Activated T-cell treated with anti-CD3 and anti-CD28 coated beads, Interleukin-2, amount 50 U/mL, for 72 hours (primary cell): Measurements from ENCODE around the gene PITPNM2. TPM values are rescaled to one million over a fixed set of nuclear protein-coding genes. Genes with fewer than 3 reads are reported as not detected.

ENCODE experiments used
- ATAC-seq, 2 donors: fragments of 150-1000 bp; cut with Tn5 transposase; replicated peaks in 1 of 2; 2 replicates each; pipeline ENCODE4 v1.10.0; 2021; ENCODE audit warnings: moderate library complexity in 2 of 2, mild to moderate bottlenecking in 1 of 2
- DNase-seq, 2 donors: peaks; one replicate each; pipeline ENCODE4 v3.0.0; 2021 to 2022; ENCODE audit warnings: mixed read lengths in 1 of 2
- H3K27ac Mint-ChIP-seq: one replicate; pipeline ENCODE4 v1.8.0; 2022; ENCODE audit warnings: mild to moderate bottlenecking, moderate library complexity, mixed read lengths
- H3K27me3 Mint-ChIP-seq: one replicate; pipeline ENCODE4 v1.8.0; 2022; ENCODE audit warnings: low read depth, mixed read lengths
- H3K36me3 Mint-ChIP-seq, 2 donors: one replicate each; pipeline ENCODE4 v1.8.0; 2022; ENCODE audit warnings: mixed read lengths in 2 of 2, mild to moderate bottlenecking in 1 of 2; ENCODE audit not compliant: insufficient read depth in 2 of 2
- H3K4me1 Mint-ChIP-seq: one replicate; pipeline ENCODE4 v1.8.0; 2022; ENCODE audit warnings: low read depth, mixed read lengths
- H3K4me3 Mint-ChIP-seq, 2 donors: one replicate each; pipeline ENCODE4 v1.8.0; 2022; ENCODE audit warnings: mild to moderate bottlenecking in 2 of 2, mixed read lengths in 2 of 2, moderate library complexity in 2 of 2
- H3K9me3 Mint-ChIP-seq, 2 donors: one replicate each; pipeline ENCODE4 v1.8.0; 2022; ENCODE audit warnings: mixed read lengths in 2 of 2
- total RNA-seq, 2 donors: library from RNA; stranded (reverse); gene quantifications; one replicate each; pipeline ENCODE4 v1.2.3, GENCODE V29; 2022

The PITPNM2 gene
- 10 to 100 TPM; 14.1 to 18.1 TPM for total RNA-seq

DNA sequence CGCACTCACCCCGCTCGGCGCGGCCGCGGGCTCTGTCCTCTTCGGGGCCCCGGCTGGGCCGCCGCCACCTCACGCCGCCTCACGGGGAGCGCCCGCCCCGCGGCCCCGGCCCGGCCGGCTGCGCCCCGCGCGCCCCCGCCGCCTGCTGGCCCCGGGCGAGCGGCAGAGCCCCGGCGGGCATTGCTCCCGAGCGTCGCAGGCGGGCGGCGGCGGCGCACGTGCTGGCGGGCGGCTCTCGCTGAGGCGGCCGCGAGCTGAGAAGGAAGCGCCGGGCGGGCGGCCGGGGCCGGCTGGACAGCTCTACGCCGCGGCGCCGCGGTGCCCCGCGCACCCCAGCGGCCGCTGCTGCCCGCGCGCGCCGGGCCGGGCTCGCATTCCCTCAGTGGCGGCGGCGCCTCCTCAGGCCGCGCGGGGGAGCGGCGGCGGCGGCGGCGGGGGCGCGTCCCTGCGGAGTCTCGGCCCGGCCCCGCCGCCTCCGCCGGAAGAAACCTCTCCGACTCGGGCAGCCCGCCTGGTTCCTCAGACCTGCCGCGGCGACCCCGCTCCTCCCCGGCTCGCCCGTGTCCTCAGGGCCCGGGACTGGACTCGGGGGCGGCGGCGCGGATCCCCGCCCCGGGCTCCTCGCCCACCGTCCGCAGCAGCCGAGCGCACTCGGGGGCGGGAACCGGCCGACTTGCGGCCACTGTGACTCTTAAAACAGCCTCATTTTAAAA lies at the start of gene PITPNM2:
TSS of gene PITPNM2 (minus strand) at position 347 of the 713 bp plus-strand sequence. CDS start 116,500 bp downstream, outside the sequence.
- ATAC-seq: peak; percentile 85 to 90
- no peaks in the 10 kb centered on the region for H3K27me3 Mint-ChIP-seq
- peak; percentile 74 to 75 for DNase-seq
- H3K9me3 Mint-ChIP-seq: no peaks in the 10 kb centered on the region
- peaks cover 28% of the 10 kb centered on the region for H3K4me1 Mint-ChIP-seq
- H3K4me3 Mint-ChIP-seq: peak within 1 kb of the TSS; percentile 81 to 82
- H3K36me3 Mint-ChIP-seq: peaks cover 0 to 5% of the 10 kb centered on the region in 2 donors
- peak within 1 kb of the TSS; percentile 68 for H3K27ac Mint-ChIP-seq

- Mint-ChIP-seq H3K27me3 (no peaks in the 10 kb centered on the region), H3K27ac (peak overlapping the region; percentile 94), H3K4me3 (peak overlapping the region in 1 of 2 donors; percentile 51), H3K36me3 (peaks cover 13 to 50% of the 10 kb centered on the region in 2 donors), H3K9me3 (no peaks in the 10 kb centered on the region), H3K4me1 (peaks cover 20% of the 10 kb centered on the region)
- peak; percentile 71 to 81 for ATAC-seq
- peak; percentile 11 to 13 for DNase-seq
These were observed 49.5 kb upstream of the PITPNM2 start for GRCh38 chr12:123200414-123200813.

GRCh38 chr12:123199936-123200335 lies 49.0 kb upstream of the PITPNM2 start:
- H3K36me3 Mint-ChIP-seq: peaks cover 12 to 48% of the 10 kb centered on the region in 2 donors
- DNase-seq (no peak), ATAC-seq (no peak)
- peak overlapping the region; percentile 94 for H3K27ac Mint-ChIP-seq
- no peaks in the 10 kb centered on the region for H3K9me3 Mint-ChIP-seq
- peak overlapping the region in 1 of 2 donors; percentile 51 for H3K4me3 Mint-ChIP-seq
- no peaks in the 10 kb centered on the region for H3K27me3 Mint-ChIP-seq
- peaks cover 20% of the 10 kb centered on the region for H3K4me1 Mint-ChIP-seq

DNA sequence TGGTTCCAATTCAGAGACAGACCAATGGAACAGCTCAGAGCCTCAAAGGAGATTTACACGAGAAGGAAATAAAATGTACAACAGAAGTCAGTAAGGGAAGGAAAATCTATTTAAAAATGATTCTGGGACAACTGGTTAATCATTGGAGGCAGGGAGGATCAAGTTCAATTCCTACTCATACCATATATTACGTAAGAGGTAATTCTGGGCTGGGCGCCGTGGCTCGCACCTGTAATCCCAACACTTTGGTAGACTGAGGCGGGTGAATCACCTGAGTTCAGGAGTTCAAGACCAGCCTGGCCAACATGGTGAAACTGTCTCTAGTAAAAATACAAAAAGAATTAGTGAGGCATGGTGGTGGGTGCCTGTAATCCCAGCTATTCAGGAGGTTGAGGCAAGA lies 36.7 kb upstream of the PITPNM2 start:
- H3K4me3 Mint-ChIP-seq: no peak overlapping the region
- no peak overlapping the region for H3K27ac Mint-ChIP-seq
- H3K36me3 Mint-ChIP-seq: peaks cover 7 to 34% of the 10 kb centered on the region in 2 donors

DNA sequence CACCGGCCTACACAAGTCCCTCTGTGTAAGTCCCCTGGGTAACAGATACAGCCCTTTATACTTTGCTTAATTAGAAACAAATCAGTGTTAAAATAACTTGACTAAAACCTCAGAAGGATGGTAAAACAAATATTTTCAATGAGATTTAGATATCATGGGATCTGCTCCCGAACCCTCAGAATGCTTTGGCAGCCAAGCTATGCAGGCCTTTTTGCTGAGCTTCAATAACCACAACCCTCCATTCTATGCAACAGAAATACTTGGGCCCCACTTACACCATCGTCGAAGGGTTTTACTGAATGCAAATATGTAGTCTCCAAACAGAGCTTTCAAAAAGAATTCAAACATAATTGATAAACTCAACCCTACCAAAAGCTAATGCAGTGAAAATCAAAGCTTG lies 29.3 kb upstream of the PITPNM2 start:
- no peak for DNase-seq
- H3K27ac Mint-ChIP-seq: no peak overlapping the region
- ATAC-seq: no peak
- peaks cover 2 to 21% of the 10 kb centered on the region in 2 donors for H3K36me3 Mint-ChIP-seq
- no peaks in the 10 kb centered on the region for H3K4me1 Mint-ChIP-seq
- H3K4me3 Mint-ChIP-seq: no peak overlapping the region
- H3K27me3 Mint-ChIP-seq: no peaks in the 10 kb centered on the region
- H3K9me3 Mint-ChIP-seq: no peaks in the 10 kb centered on the region

More for the DNA sequence above, 36.7 kb upstream of the PITPNM2 start:
- H3K4me1 Mint-ChIP-seq: no peaks in the 10 kb centered on the region
- H3K9me3 Mint-ChIP-seq: no peaks in the 10 kb centered on the region
- ATAC-seq (no peak), DNase-seq (no peak)
- H3K27me3 Mint-ChIP-seq: no peaks in the 10 kb centered on the region

DNA sequence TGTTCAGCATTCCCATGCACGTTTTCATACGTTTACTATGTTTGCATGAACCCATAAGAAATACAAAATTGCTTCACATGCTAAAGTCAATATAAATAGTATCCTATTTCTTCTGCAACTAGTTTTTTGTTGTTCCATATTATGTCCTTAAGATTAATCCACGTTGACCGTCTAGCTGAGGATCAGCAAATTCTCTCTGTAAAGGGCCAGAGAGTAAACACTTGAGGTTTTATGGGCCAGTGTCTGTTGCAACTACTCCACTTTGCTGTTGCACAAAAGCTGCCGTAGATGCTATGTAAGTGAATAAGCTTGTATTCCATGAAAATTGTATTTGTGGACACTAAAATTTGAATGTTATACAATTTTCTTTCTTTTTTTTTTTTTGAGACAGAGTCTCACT lies 21.1 kb upstream of the PITPNM2 start:
- no peaks in the 10 kb centered on the region for H3K9me3 Mint-ChIP-seq
- H3K27ac Mint-ChIP-seq: no peak overlapping the region
- H3K4me3 Mint-ChIP-seq: no peak overlapping the region

DNA sequence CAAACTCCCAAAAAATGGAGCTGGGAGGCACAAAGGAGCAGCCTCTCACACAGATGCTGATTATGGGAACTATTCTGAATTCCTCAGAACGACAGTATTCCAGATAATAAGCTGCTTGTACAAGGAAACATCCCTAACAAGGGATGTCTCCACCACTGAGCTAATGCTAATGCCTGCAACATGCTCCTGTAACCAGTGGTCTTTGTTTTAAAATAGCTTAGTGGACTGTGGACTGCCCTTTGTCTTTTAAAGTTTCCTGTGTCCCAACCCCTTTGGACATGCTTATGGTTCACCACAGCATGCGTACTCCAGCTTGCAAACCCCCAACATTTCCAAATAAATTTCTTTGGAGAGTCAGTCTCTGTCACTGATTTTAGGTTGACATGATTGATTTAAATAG lies 16.4 kb upstream of the PITPNM2 start:
- ATAC-seq (no peak), DNase-seq (no peak)
- Mint-ChIP-seq H3K9me3 (no peaks in the 10 kb centered on the region), H3K27ac (no peak overlapping the region), H3K36me3 (peaks cover 3 to 14% of the 10 kb centered on the region in 2 donors), H3K4me1 (peaks cover 15% of the 10 kb centered on the region), H3K27me3 (no peaks in the 10 kb centered on the region), H3K4me3 (no peak overlapping the region)

More for the DNA sequence above, 21.1 kb upstream of the PITPNM2 start:
- no peaks in the 10 kb centered on the region for H3K27me3 Mint-ChIP-seq
- ATAC-seq: no peak
- DNase-seq: no peak
- peaks cover 3 to 18% of the 10 kb centered on the region in 2 donors for H3K36me3 Mint-ChIP-seq
- peaks cover 15% of the 10 kb centered on the region for H3K4me1 Mint-ChIP-seq

DNA sequence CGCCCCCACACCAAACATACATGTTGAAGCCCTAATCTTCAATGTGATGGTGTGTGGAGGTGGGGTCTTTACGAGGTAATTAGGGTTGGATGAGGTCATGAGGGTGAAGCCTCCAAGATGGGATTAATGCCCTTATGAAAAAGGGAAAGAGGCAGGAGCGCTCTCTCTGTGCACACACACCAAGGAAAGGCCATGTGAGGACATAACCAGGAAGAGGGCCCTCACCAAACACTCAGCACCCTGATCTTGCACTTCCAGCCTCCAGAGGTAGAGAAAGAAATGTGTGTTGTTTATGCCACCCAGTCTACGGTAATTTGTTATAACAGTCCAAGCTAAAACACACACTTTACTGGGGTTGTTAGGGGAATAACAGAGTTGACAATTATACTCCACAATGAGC lies 14.6 kb upstream of the PITPNM2 start:
- no peak for ATAC-seq
- Mint-ChIP-seq H3K27me3 (no peaks in the 10 kb centered on the region), H3K4me1 (peaks cover 15% of the 10 kb centered on the region), H3K27ac (no peak overlapping the region), H3K9me3 (no peaks in the 10 kb centered on the region), H3K36me3 (peaks cover 3 to 9% of the 10 kb centered on the region in 2 donors), H3K4me3 (no peak overlapping the region)
- DNase-seq: no peak

DNA sequence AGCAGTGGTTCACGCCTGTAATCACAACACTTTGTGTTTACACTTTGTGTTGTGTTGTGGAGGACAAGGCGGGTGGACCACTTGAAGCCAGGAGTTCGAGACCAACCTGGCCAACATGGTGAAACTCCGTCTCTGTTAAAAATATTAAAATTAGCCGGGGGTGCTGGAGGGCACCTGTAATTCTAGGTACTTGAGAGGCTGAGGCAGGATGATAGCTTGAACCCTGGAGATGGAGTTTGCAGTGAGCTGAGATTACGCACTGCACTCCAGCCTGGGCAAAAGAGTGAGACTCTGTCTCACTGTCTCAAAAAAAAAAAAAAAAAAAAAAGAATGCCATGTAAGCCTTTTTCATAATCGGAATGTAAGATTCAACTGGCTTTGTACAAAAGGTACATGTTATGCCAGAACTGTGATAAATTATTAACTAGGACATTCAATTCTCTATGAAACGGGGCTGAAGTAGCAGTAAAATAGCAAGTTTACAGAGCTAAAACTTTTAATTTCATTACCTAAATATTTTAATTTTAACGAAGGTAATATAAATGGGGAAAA lies 13.9 kb upstream of the PITPNM2 start:
- no peak for DNase-seq
- no peaks in the 10 kb centered on the region for H3K27me3 Mint-ChIP-seq
- peaks cover 15% of the 10 kb centered on the region for H3K4me1 Mint-ChIP-seq
- no peak overlapping the region for H3K27ac Mint-ChIP-seq
- ATAC-seq: no peak
- no peak overlapping the region for H3K4me3 Mint-ChIP-seq
- peaks cover 3 to 6% of the 10 kb centered on the region in 2 donors for H3K36me3 Mint-ChIP-seq
- no peaks in the 10 kb centered on the region for H3K9me3 Mint-ChIP-seq

- Mint-ChIP-seq H3K27ac (peak overlapping the region; percentile 19), H3K9me3 (no peaks in the 10 kb centered on the region), H3K36me3 (peaks cover 3 to 6% of the 10 kb centered on the region in 2 donors), H3K4me3 (peak overlapping the region in 1 of 2 donors; percentile 7), H3K4me1 (peaks cover 15% of the 10 kb centered on the region), H3K27me3 (no peaks in the 10 kb centered on the region)
- peak in 1 of 2 donors; percentile 33 for ATAC-seq
- DNase-seq: no peak
These were observed 13.3 kb upstream of the PITPNM2 start for GRCh38 chr12:123164222-123164621.

GRCh38 chr12:123163227-123163626 lies 12.3 kb upstream of the PITPNM2 start:
- Mint-ChIP-seq H3K27me3 (no peaks in the 10 kb centered on the region), H3K36me3 (peaks cover 3 to 6% of the 10 kb centered on the region in 2 donors), H3K4me3 (no peak overlapping the region), H3K4me1 (peaks cover 7% of the 10 kb centered on the region), H3K9me3 (no peaks in the 10 kb centered on the region), H3K27ac (peak overlapping the region; percentile 18)
- ATAC-seq (no peak), DNase-seq (no peak)

DNA sequence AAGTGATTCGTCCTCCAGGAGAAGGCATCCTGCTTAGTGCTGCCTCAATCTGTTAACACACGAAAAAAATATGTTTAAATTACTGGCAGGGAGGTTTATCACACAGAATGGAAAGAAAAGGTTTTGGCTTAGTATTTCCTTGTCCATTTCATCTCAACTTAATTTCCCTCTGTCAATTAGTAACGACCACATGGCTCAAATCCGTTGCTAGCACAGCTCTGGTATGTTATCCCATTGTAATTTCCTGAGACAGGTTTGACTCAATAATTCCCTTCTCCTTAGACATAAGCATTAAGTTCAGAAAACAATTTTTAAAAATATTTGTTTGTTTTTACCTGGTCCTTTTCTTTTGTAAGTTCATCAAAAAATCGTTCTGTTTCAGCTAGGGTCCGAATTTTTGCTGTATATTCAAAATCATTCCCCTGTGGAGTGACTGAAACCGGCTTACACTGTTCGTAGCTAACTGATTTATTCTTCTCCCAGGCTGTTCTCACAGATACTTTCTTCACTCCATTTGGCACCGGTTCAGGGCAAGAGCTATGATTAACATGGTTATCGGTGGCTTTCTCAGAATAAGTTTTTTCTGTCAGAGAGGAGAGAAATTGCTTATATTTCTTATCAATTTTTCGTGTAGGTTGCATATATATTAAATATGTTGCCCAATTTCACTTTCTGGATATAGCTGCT lies 10.1 kb upstream of the PITPNM2 start:
- H3K27me3 Mint-ChIP-seq: no peaks in the 10 kb centered on the region
- no peak overlapping the region for H3K27ac Mint-ChIP-seq
- peaks cover 3 to 4% of the 10 kb centered on the region in 2 donors for H3K36me3 Mint-ChIP-seq
- no peak overlapping the region for H3K4me3 Mint-ChIP-seq
- ATAC-seq (no peak), DNase-seq (no peak)
- no peaks in the 10 kb centered on the region for H3K4me1 Mint-ChIP-seq
- H3K9me3 Mint-ChIP-seq: no peaks in the 10 kb centered on the region

GRCh38 chr12:123153906-123154305 lies 3.0 kb upstream of the PITPNM2 start:
- H3K27ac Mint-ChIP-seq: no peak overlapping the region
- no peak for ATAC-seq
- H3K9me3 Mint-ChIP-seq: no peaks in the 10 kb centered on the region
- no peak overlapping the region for H3K4me3 Mint-ChIP-seq
- H3K36me3 Mint-ChIP-seq: peaks cover 0 to 5% of the 10 kb centered on the region in 2 donors
- peaks cover 23% of the 10 kb centered on the region for H3K4me1 Mint-ChIP-seq
- no peak for DNase-seq
- H3K27me3 Mint-ChIP-seq: no peaks in the 10 kb centered on the region
